Tibial nerve (tissue), 3 donors: ENCODE results near the gene CAMK2G.

Experiments used
- POLR2A ChIP-seq, 2 donors: fragments of 450-650 bp; IDR thresholded peaks; one replicate each; pipeline ENCODE4 v1.6.1; 2017; ENCODE audit warnings: antibody characterized with exemption in 2 of 2, mild to moderate bottlenecking in 2 of 2, moderate library complexity in 2 of 2
- TF ChIP-seq, protein P1 (sequence below), 5 experiments: fragments of 200-600 bp in 3 of 5; fragments of 450-650 bp in 2 of 5; sonication (generic) in 3 of 5; IDR thresholded peaks; one replicate each; pipeline ENCODE4 v1.5.1; 2016 to 2019; ENCODE audit warnings: antibody characterized with exemption in 5 of 5, mild to moderate bottlenecking in 3 of 5, moderate library complexity in 2 of 5

DNA sequence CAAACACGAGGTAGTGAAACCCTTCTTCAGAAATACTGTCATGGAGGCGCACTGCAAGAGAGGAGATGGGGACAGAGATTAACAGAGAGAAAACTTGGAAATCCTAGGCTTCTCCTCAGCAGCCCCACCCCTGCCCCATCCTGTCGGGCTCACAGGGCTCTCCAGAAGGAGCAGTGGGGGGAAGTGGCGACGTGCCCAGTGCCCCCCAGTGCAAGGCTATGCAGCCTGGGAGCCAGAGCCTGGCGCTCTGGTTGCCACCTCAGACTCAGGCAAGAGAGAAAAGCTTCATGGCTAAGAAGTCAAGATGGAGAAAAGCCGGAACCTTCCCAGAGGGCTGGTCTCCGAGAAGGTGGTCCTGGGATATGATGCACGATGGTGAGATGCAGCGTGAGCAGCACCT is 21.2 kb downstream of the CAMK2G start:
- TF ChIP-seq, protein P1, sequence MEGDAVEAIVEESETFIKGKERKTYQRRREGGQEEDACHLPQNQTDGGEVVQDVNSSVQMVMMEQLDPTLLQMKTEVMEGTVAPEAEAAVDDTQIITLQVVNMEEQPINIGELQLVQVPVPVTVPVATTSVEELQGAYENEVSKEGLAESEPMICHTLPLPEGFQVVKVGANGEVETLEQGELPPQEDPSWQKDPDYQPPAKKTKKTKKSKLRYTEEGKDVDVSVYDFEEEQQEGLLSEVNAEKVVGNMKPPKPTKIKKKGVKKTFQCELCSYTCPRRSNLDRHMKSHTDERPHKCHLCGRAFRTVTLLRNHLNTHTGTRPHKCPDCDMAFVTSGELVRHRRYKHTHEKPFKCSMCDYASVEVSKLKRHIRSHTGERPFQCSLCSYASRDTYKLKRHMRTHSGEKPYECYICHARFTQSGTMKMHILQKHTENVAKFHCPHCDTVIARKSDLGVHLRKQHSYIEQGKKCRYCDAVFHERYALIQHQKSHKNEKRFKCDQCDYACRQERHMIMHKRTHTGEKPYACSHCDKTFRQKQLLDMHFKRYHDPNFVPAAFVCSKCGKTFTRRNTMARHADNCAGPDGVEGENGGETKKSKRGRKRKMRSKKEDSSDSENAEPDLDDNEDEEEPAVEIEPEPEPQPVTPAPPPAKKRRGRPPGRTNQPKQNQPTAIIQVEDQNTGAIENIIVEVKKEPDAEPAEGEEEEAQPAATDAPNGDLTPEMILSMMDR (IDR thresholded peaks at IDR 0.05): no peak
- TF ChIP-seq POLR2A (IDR thresholded peaks at IDR 0.05): no peak
